HG03139 (cell line): ENCODE measurements around the gene PAM.
"Not testable (repeated sequence)": the region's sequence is repeated elsewhere in the genome, so short reads cannot be mapped to it uniquely, and the experiment has no call there.

Experiments used
- ATAC-seq: cut with Tn5 transposase; IDR thresholded peaks from one replicate; pipeline ENCODE4 v1.9.1; 2021; ENCODE audit not compliant: unreplicated experiment

The PAM gene

GRCh38 chr5:102750151-102750834 is 4.8 kb upstream of the PAM start:
- ATAC-seq = no peak

- not testable (repeated sequence) for ATAC-seq
Observed at GRCh38 chr5:102751903-102752376, 3.2 kb upstream of the PAM start.

- no peak for ATAC-seq
Observed at GRCh38 chr5:102753889-102754766, 977 bp upstream of the PAM start.

- peak; percentile 59 for ATAC-seq
Observed at GRCh38 chr5:102755686-102756371, 724 bp downstream of the PAM start.

GRCh38 chr5:102758576-102758975 is 3.5 kb downstream of the PAM start:
- no peak for ATAC-seq

GRCh38 chr5:102759289-102759688 is 4.2 kb downstream of the PAM start:
- ATAC-seq = no peak

GRCh38 chr5:102759700-102760099 is 4.6 kb downstream of the PAM start:
- no peak for ATAC-seq

- no peak for ATAC-seq
Observed at GRCh38 chr5:102760815-102761214, 5.7 kb downstream of the PAM start.

GRCh38 chr5:102762095-102762534 is 7.0 kb downstream of the PAM start:
- peak; percentile 54 for ATAC-seq

- ATAC-seq = no peak
Observed at GRCh38 chr5:102762562-102763227, 7.6 kb downstream of the PAM start.

GRCh38 chr5:102763734-102764133 is 8.6 kb downstream of the PAM start:
- ATAC-seq = no peak

- no peak for ATAC-seq
Observed at GRCh38 chr5:102764381-102765004, 9.4 kb downstream of the PAM start.

GRCh38 chr5:102765350-102765749 is 10.2 kb downstream of the PAM start:
- ATAC-seq = no peak

- no peak for ATAC-seq
Observed at GRCh38 chr5:102766295-102767090, 11.4 kb downstream of the PAM start.

GRCh38 chr5:102767862-102768261 is 12.8 kb downstream of the PAM start:
- ATAC-seq = no peak

- no peak for ATAC-seq
Observed at GRCh38 chr5:102770803-102771202, 15.7 kb downstream of the PAM start.

- ATAC-seq = no peak
Observed at GRCh38 chr5:102771435-102771834, 16.3 kb downstream of the PAM start.

GRCh38 chr5:102772273-102772672 is 17.2 kb downstream of the PAM start:
- no peak for ATAC-seq

GRCh38 chr5:102773133-102773532 is 18.0 kb downstream of the PAM start:
- ATAC-seq = no peak

GRCh38 chr5:102775756-102776155 is 20.7 kb downstream of the PAM start:
- not testable (repeated sequence) for ATAC-seq
